ENCODE data around the gene RDX.

RDX gene

GRCh38 chr11:110230377-110230776, 66.0 kb downstream of the RDX start:
- Histone ChIP-seq H4K20me1 (ENCODE audit: insufficient read depth, low read length, poor library complexity, severe bottlenecking) (no peaks in the 10 kb centered on the region), H3K9me2 (replicated peaks; ENCODE audit: low read depth, low read length) (no peaks in the 10 kb centered on the region), H3K9ac (ENCODE audit: low read depth, low read length, poor library complexity, severe bottlenecking) (no peak overlapping the region), H3K27me3 (ENCODE audit: insufficient read depth, low read length, poor library complexity, severe bottlenecking) (no peaks in the 10 kb centered on the region), H3K4me2 (ENCODE audit: low read depth, low read length, poor library complexity, severe bottlenecking) (no peak overlapping the region), H3K4me1 (ENCODE audit: insufficient read depth, low read length, poor library complexity, severe bottlenecking) (no peaks in the 10 kb centered on the region), H3K36me3 (ENCODE audit: insufficient read depth, low read length) (peaks cover 72% of the 10 kb centered on the region), H3F3A (ENCODE audit: low read depth) (no peaks in the 10 kb centered on the region), H3K79me2 (ENCODE audit: insufficient read depth, low read length) (no peaks in the 10 kb centered on the region), H2AFZ (ENCODE audit: low read length) (no peak overlapping the region), H3K4me3 (ENCODE audit: low read length, poor library complexity, severe bottlenecking) (no peak overlapping the region), H3K9me3 (ENCODE audit: insufficient read depth, low read depth, low read length) (no peaks in the 10 kb centered on the region)
- TF ChIP-seq CTCF (conservative IDR thresholded peaks at IDR 0.05; ENCODE audit: low read length), result no peak
- TF ChIP-seq EZH2phosphoT487 (IDR thresholded peaks at IDR 0.05; ENCODE audit: borderline replicate concordance), result no peak

GRCh38 chr11:110219006-110219785, 77.2 kb downstream of the RDX start:
- Histone ChIP-seq H3K9me3 (ENCODE audit: insufficient read depth, low read depth, low read length) (no peaks in the 10 kb centered on the region), H4K20me1 (ENCODE audit: insufficient read depth, low read length, poor library complexity, severe bottlenecking) (no peaks in the 10 kb centered on the region), H3K27me3 (ENCODE audit: insufficient read depth, low read length, poor library complexity, severe bottlenecking) (no peaks in the 10 kb centered on the region), H3K4me3 (ENCODE audit: low read length, poor library complexity, severe bottlenecking) (no peak overlapping the region), H3K4me1 (ENCODE audit: insufficient read depth, low read length, poor library complexity, severe bottlenecking) (no peaks in the 10 kb centered on the region), H3K4me2 (ENCODE audit: low read depth, low read length, poor library complexity, severe bottlenecking) (no peak overlapping the region), H3K79me2 (ENCODE audit: insufficient read depth, low read length) (no peaks in the 10 kb centered on the region), H3K36me3 (ENCODE audit: insufficient read depth, low read length) (no peaks in the 10 kb centered on the region), H3K9ac (ENCODE audit: low read depth, low read length, poor library complexity, severe bottlenecking) (no peak overlapping the region), H3F3A (ENCODE audit: low read depth) (no peaks in the 10 kb centered on the region), H3K9me2 (replicated peaks; ENCODE audit: low read depth, low read length) (no peaks in the 10 kb centered on the region), H2AFZ (ENCODE audit: low read length) (no peak overlapping the region)
- TF ChIP-seq CTCF (conservative IDR thresholded peaks at IDR 0.05; ENCODE audit: low read length), result no peak
- no peak for TF ChIP-seq EZH2phosphoT487 (IDR thresholded peaks at IDR 0.05; ENCODE audit: borderline replicate concordance)

- no peaks in the 10 kb centered on the region for H3K4me1 ChIP-seq (ENCODE audit: insufficient read depth, low read length, poor library complexity, severe bottlenecking)
- H3K4me3 ChIP-seq (ENCODE audit: low read length, poor library complexity, severe bottlenecking), result no peak overlapping the region
- no peaks in the 10 kb centered on the region for H3F3A ChIP-seq (ENCODE audit: low read depth)
- no peak overlapping the region for H3K4me2 ChIP-seq (ENCODE audit: low read depth, low read length, poor library complexity, severe bottlenecking)
- H3K36me3 ChIP-seq (ENCODE audit: insufficient read depth, low read length), result no peaks in the 10 kb centered on the region
- no peak overlapping the region for H3K9ac ChIP-seq (ENCODE audit: low read depth, low read length, poor library complexity, severe bottlenecking)
- no peaks in the 10 kb centered on the region for H3K9me2 ChIP-seq (replicated peaks; ENCODE audit: low read depth, low read length)
- H2AFZ ChIP-seq (ENCODE audit: low read length), result no peak overlapping the region
- H3K79me2 ChIP-seq (ENCODE audit: insufficient read depth, low read length), result no peaks in the 10 kb centered on the region
- H3K27me3 ChIP-seq (ENCODE audit: insufficient read depth, low read length, poor library complexity, severe bottlenecking), result no peaks in the 10 kb centered on the region
- H4K20me1 ChIP-seq (ENCODE audit: insufficient read depth, low read length, poor library complexity, severe bottlenecking), result no peaks in the 10 kb centered on the region
- TF ChIP-seq EZH2phosphoT487 (IDR thresholded peaks at IDR 0.05; ENCODE audit: borderline replicate concordance), result no peak
- no peak for TF ChIP-seq CTCF (conservative IDR thresholded peaks at IDR 0.05; ENCODE audit: low read length)
- H3K9me3 ChIP-seq (ENCODE audit: insufficient read depth, low read depth, low read length), result no peaks in the 10 kb centered on the region
These were observed 78.5 kb downstream of the RDX start for GRCh38 chr11:110217936-110218335.
